ENCODE results near the gene KCNH2. TPM values are rescaled to one million over a fixed set of nuclear protein-coding genes. Genes with fewer than 3 reads are reported as not detected.

KCNH2 gene
- total RNA-seq, 4 donors from 2014 or later: 29.8 to 71.7 (median 42.5) TPM

GRCh38 chr7:150962553-150963399 lies 15.3 kb downstream of the KCNH2 start:
- Histone ChIP-seq H3K4me1 (peaks cover 56 to 84% (median 78%) of the 10 kb centered on the region in 4 donors), H3K27me3 (peaks cover 0 to 14% (median 0%) of the 10 kb centered on the region in 4 donors), H3K4me3 (no peak overlapping the region), H3K27ac (replicated peaks in 1 of 4) (peak overlapping the region; percentile 79 to 82 (median 80)), H3K36me3 (peaks cover 0 to 5% (median 0%) of the 10 kb centered on the region in 4 donors), H3K9me3 (no peaks in the 10 kb centered on the region)
- 22% methylated on average over 19 of the region's 23 CpGs for WGBS
- DNase-seq (ENCODE audit: extremely low spot score): no peak
- intact Hi-C loops (cut with DNase I): loop anchor here (2.0 kb wide), 1 partner anchor 24 kb away; no protein-coding TSS in a partner anchor
- TF ChIP-seq POLR2AphosphoS5 (IDR thresholded peaks at IDR 0.05): peak in 1 of 2 donors; percentile 7
- TF ChIP-seq, protein P1, sequence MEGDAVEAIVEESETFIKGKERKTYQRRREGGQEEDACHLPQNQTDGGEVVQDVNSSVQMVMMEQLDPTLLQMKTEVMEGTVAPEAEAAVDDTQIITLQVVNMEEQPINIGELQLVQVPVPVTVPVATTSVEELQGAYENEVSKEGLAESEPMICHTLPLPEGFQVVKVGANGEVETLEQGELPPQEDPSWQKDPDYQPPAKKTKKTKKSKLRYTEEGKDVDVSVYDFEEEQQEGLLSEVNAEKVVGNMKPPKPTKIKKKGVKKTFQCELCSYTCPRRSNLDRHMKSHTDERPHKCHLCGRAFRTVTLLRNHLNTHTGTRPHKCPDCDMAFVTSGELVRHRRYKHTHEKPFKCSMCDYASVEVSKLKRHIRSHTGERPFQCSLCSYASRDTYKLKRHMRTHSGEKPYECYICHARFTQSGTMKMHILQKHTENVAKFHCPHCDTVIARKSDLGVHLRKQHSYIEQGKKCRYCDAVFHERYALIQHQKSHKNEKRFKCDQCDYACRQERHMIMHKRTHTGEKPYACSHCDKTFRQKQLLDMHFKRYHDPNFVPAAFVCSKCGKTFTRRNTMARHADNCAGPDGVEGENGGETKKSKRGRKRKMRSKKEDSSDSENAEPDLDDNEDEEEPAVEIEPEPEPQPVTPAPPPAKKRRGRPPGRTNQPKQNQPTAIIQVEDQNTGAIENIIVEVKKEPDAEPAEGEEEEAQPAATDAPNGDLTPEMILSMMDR (IDR thresholded peaks at IDR 0.05): peak; percentile 95 to 99 (median 96)
- TF ChIP-seq EP300 (IDR thresholded peaks at IDR 0.05): no peak

- intact Hi-C loops (cut with DNase I): loop anchor here (2.0 kb wide), 1 partner anchor 25 kb away; no protein-coding TSS in a partner anchor
- H3K27ac ChIP-seq (replicated peaks in 1 of 4): peak overlapping the region; percentile 79 to 82 (median 80)
- 71% methylated on average over 1 of the region's 2 CpGs for WGBS
Observed at GRCh38 chr7:150962290-150962552, 15.9 kb downstream of the KCNH2 start.

DNA sequence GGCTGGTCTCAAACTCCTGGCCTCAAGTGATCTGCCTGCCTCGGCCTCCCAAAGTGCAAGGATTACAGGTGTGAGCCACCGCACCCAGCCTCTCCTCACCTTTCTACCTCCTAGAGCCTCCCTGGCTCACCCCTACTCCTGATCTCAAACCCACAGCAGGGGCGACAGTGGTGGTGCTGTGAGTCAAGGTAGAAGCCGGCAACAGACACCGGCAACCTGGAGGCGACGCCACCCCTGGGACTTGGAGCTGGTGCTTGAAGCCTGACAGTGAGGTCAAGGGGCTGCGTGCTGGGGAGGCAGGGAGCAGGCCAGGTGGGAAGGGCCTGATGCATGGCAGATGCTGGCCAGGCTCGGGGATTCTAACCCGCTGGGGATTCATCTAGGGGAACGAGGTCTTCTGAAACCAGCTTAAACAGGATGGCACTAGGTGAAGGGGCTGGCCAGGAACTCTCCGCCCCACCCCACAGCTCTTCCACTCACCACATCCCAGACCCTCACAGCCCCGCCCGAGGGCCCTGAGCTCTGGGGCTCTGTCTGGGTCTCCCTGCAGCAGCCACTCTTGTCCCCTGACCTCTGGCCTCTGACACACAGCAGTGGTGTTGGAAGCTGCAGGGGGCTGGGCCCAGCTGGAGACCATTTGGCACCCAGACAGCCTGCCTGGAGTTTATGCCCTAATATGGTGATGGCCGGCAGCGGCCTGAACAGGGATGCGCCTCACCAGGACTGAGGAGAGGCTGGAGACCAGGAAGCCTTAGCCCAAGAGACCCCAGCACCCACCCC lies 16.4 kb downstream of the KCNH2 start:
- Histone ChIP-seq H3K36me3 (peaks cover 0 to 5% (median 0%) of the 10 kb centered on the region in 4 donors), H3K4me3 (no peak overlapping the region), H3K27ac (replicated peaks in 1 of 4) (peak overlapping the region; percentile 79 to 82 (median 80)), H3K27me3 (peaks cover 0 to 14% (median 0%) of the 10 kb centered on the region in 4 donors), H3K4me1 (peaks cover 67 to 84% (median 78%) of the 10 kb centered on the region in 4 donors), H3K9me3 (no peaks in the 10 kb centered on the region)
- intact Hi-C loops (cut with DNase I): loop anchor here (2.0 kb wide), 1 partner anchor 25 kb away; no protein-coding TSS in a partner anchor
- no peak for TF ChIP-seq POLR2A (IDR thresholded peaks at IDR 0.05; ENCODE audit: low read depth)
- peak in 1 of 2 donors; percentile 23 for TF ChIP-seq POLR2AphosphoS5 (IDR thresholded peaks at IDR 0.05)
- 63% methylated on average over 14 of the region's 17 CpGs for WGBS
- no peak for DNase-seq (ENCODE audit: extremely low spot score)

More at GRCh38 chr7:150962290-150962552, 15.9 kb downstream of the KCNH2 start:
- Histone ChIP-seq H3K36me3 (peaks cover 0 to 5% (median 0%) of the 10 kb centered on the region in 4 donors), H3K27me3 (peaks cover 0 to 14% (median 0%) of the 10 kb centered on the region in 4 donors), H3K4me3 (no peak overlapping the region), H3K4me1 (peaks cover 61 to 84% (median 78%) of the 10 kb centered on the region in 4 donors), H3K9me3 (no peaks in the 10 kb centered on the region)
- no peak for TF ChIP-seq POLR2A (IDR thresholded peaks at IDR 0.05; ENCODE audit: low read depth)
- no peak for DNase-seq (ENCODE audit: extremely low spot score)

GRCh38 chr7:150959739-150960734 lies 18.1 kb downstream of the KCNH2 start:
- peaks cover 0 to 14% (median 0%) of the 10 kb centered on the region in 4 donors for H3K27me3 ChIP-seq
- H3K4me1 ChIP-seq: peaks cover 68 to 84% (median 78%) of the 10 kb centered on the region in 4 donors
- intact Hi-C loops (cut with DNase I): loop anchor here (5.0 kb wide), 1 partner anchor 58 kb away; no protein-coding TSS in a partner anchor
- H3K9me3 ChIP-seq: no peaks in the 10 kb centered on the region
- H3K27ac ChIP-seq (replicated peaks in 1 of 4): peak overlapping the region; percentile 40 to 82 (median 80)
- TF ChIP-seq, protein P1 (IDR thresholded peaks at IDR 0.05): no peak
- no peak for TF ChIP-seq POLR2A (IDR thresholded peaks at IDR 0.05; ENCODE audit: low read depth)
- TF ChIP-seq POLR2AphosphoS5 (IDR thresholded peaks at IDR 0.05): no peak
- TF ChIP-seq EP300 (IDR thresholded peaks at IDR 0.05): no peak
- WGBS: 72% methylated on average over 24 of the region's 24 CpGs
- H3K4me3 ChIP-seq: no peak overlapping the region
- H3K36me3 ChIP-seq: peaks cover 0 to 5% (median 0%) of the 10 kb centered on the region in 4 donors
- no peak for DNase-seq (ENCODE audit: extremely low spot score)

GRCh38 chr7:150959081-150959480 lies 19.0 kb downstream of the KCNH2 start:
- WGBS: 100% methylated on average over 2 of the region's 3 CpGs
- no peaks in the 10 kb centered on the region for H3K9me3 ChIP-seq
- no peak overlapping the region for H3K4me3 ChIP-seq
- intact Hi-C loops (cut with DNase I): loop anchor here (5.0 kb wide), 1 partner anchor 57 kb away; no protein-coding TSS in a partner anchor
- H3K27me3 ChIP-seq: peaks cover 0 to 14% (median 0%) of the 10 kb centered on the region in 4 donors
- H3K27ac ChIP-seq (replicated peaks in 1 of 4): peak overlapping the region in 2 of 4 donors; percentile 77 to 82
- H3K36me3 ChIP-seq: peaks cover 0 to 5% (median 0%) of the 10 kb centered on the region in 4 donors
- DNase-seq (ENCODE audit: extremely low spot score): no peak
- H3K4me1 ChIP-seq: peaks cover 68 to 84% (median 78%) of the 10 kb centered on the region in 4 donors
- TF ChIP-seq EP300 (IDR thresholded peaks at IDR 0.05) (no peak), POLR2A (IDR thresholded peaks at IDR 0.05; ENCODE audit: low read depth) (no peak)
